OCI-LY3 (cell line): Measurements from ENCODE around the gene PLD6.

Source experiments
- EZH2phosphoT487 ChIP-seq: fragments of 200-600 bp; shearing (Covaris generic); IDR thresholded peaks from 2 replicates; pipeline ENCODE4 v1.6.1; 2018; ENCODE audit warnings: antibody characterized with exemption, mixed run types, low read depth
- TF ChIP-seq, protein P1 (sequence below): fragments of 200-600, 300-600 bp; sonication (generic); IDR thresholded peaks from 2 replicates; pipeline ENCODE4 v1.5.1; 2014; ENCODE audit warnings: antibody characterized with exemption, low read length, low read depth

DNA sequence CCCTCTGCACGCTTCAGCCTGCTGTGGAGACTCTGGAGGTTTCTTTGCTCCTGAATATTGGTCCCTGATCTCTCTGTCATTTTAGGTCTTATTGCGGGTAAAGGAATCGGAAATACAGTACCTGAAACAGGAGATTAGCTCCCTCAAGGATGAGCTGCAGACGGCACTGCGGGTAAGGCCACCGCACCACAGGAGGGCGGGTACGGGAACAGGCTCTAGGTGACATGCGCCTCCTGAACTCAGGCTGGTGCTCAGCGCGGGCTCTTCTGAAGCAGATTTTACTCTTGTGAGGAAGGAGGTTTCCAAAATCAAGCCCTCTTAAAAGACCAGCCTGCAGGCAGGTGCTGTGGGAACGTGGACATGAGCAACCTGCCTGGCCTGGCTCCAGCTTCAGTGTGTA, 29.8 kb downstream of the PLD6 start:
- TF ChIP-seq, protein P1, sequence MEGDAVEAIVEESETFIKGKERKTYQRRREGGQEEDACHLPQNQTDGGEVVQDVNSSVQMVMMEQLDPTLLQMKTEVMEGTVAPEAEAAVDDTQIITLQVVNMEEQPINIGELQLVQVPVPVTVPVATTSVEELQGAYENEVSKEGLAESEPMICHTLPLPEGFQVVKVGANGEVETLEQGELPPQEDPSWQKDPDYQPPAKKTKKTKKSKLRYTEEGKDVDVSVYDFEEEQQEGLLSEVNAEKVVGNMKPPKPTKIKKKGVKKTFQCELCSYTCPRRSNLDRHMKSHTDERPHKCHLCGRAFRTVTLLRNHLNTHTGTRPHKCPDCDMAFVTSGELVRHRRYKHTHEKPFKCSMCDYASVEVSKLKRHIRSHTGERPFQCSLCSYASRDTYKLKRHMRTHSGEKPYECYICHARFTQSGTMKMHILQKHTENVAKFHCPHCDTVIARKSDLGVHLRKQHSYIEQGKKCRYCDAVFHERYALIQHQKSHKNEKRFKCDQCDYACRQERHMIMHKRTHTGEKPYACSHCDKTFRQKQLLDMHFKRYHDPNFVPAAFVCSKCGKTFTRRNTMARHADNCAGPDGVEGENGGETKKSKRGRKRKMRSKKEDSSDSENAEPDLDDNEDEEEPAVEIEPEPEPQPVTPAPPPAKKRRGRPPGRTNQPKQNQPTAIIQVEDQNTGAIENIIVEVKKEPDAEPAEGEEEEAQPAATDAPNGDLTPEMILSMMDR: no peak
- no peak for TF ChIP-seq EZH2phosphoT487
